ENCODE data around the gene NTN1. TPM values are rescaled to one million over a fixed set of nuclear protein-coding genes. Genes with fewer than 3 reads are reported as not detected.

The NTN1 gene
- total RNA-seq, 1 donor from 2014 or later: 0.68 TPM

- DNase-seq: no peak
Observed at GRCh38 chr17:9167379-9167778, 146.1 kb downstream of the NTN1 start.

- no peak for DNase-seq
Observed at GRCh38 chr17:9169116-9169515, 147.8 kb downstream of the NTN1 start.

- no peak for DNase-seq
Observed at GRCh38 chr17:9170336-9170735, 149.0 kb downstream of the NTN1 start.

- no peak for DNase-seq
Observed at GRCh38 chr17:9170853-9171252, 149.5 kb downstream of the NTN1 start.

GRCh38 chr17:9173386-9173983 lies 152.2 kb downstream of the NTN1 start:
- no peak for DNase-seq

GRCh38 chr17:9174312-9174711 lies 153.0 kb downstream of the NTN1 start:
- no peak for DNase-seq

- no peak for DNase-seq
Observed at GRCh38 chr17:9174779-9175574, 153.7 kb downstream of the NTN1 start.

- no peak for DNase-seq
Observed at GRCh38 chr17:9175700-9176467, 154.6 kb downstream of the NTN1 start.

GRCh38 chr17:9177212-9177611 lies 155.9 kb downstream of the NTN1 start:
- no peak for DNase-seq

GRCh38 chr17:9178319-9178718 lies 157.0 kb downstream of the NTN1 start:
- DNase-seq: no peak

- DNase-seq: no peak
Observed at GRCh38 chr17:9179602-9180001, 158.3 kb downstream of the NTN1 start.

GRCh38 chr17:9181640-9182039 lies 160.3 kb downstream of the NTN1 start:
- no peak for DNase-seq

- no peak for DNase-seq
Observed at GRCh38 chr17:9183306-9183705, 162.0 kb downstream of the NTN1 start.

GRCh38 chr17:9185142-9185541 lies 163.8 kb downstream of the NTN1 start:
- DNase-seq: no peak

GRCh38 chr17:9185688-9186284 lies 164.5 kb downstream of the NTN1 start:
- no peak for DNase-seq

- DNase-seq: no peak
Observed at GRCh38 chr17:9187828-9188227, 166.5 kb downstream of the NTN1 start.

GRCh38 chr17:9188367-9188766 lies 167.1 kb downstream of the NTN1 start:
- no peak for DNase-seq

GRCh38 chr17:9189870-9190269 lies 168.6 kb downstream of the NTN1 start:
- no peak for DNase-seq

- no peak for DNase-seq
Observed at GRCh38 chr17:9192010-9192409, 170.7 kb downstream of the NTN1 start.

- no peak for DNase-seq
Observed at GRCh38 chr17:9195411-9195810, 174.1 kb downstream of the NTN1 start.

GRCh38 chr17:9195961-9196670 lies 174.8 kb downstream of the NTN1 start:
- DNase-seq: no peak
